HG03575 (cell line): Measurements from ENCODE around the gene TNNC2.
"Not testable (repeated sequence)": the region's sequence is repeated elsewhere in the genome, so short reads cannot be mapped to it uniquely, and the experiment has no call there.

Source experiments
- ATAC-seq: cut with Tn5 transposase; IDR thresholded peaks from one replicate; pipeline ENCODE4 v1.9.1; 2021; ENCODE audit not compliant: unreplicated experiment, insufficient number of reproducible peaks, low FRiP score; ENCODE audit errors: extremely low read depth

Gene TNNC2

GRCh38 chr20:45850926-45851325, 23.8 kb upstream of the TNNC2 start:
- no peak for ATAC-seq

- ATAC-seq: no peak
These were observed 23.1 kb upstream of the TNNC2 start for GRCh38 chr20:45850238-45850637.

GRCh38 chr20:45848969-45849582, 22.0 kb upstream of the TNNC2 start:
- ATAC-seq: no peak

GRCh38 chr20:45848421-45848820, 21.3 kb upstream of the TNNC2 start:
- ATAC-seq: no peak

- ATAC-seq: no peak
These were observed 18.3 kb upstream of the TNNC2 start for GRCh38 chr20:45845452-45845851.

GRCh38 chr20:45843506-45843905, 16.4 kb upstream of the TNNC2 start:
- no peak for ATAC-seq

GRCh38 chr20:45842169-45842812, 15.2 kb upstream of the TNNC2 start:
- no peak for ATAC-seq

GRCh38 chr20:45841407-45842129, 14.5 kb upstream of the TNNC2 start:
- no peak for ATAC-seq

- no peak for ATAC-seq
These were observed 13.6 kb upstream of the TNNC2 start for GRCh38 chr20:45840700-45841198.

GRCh38 chr20:45836841-45837240, 9.7 kb upstream of the TNNC2 start:
- no peak for ATAC-seq

GRCh38 chr20:45835825-45836224, 8.7 kb upstream of the TNNC2 start:
- ATAC-seq: no peak

- ATAC-seq: no peak
These were observed 8.2 kb upstream of the TNNC2 start for GRCh38 chr20:45835329-45835765.

GRCh38 chr20:45834797-45835161, 7.7 kb upstream of the TNNC2 start:
- ATAC-seq: no peak

- no peak for ATAC-seq
These were observed 7.0 kb upstream of the TNNC2 start for GRCh38 chr20:45833883-45834796.

- ATAC-seq: no peak
These were observed 6.1 kb upstream of the TNNC2 start, which contains the start of gene SNX21 for GRCh38 chr20:45833030-45833882. Gene SNX21 (plus strand): TSS chr20:45833799. CDS start chr20:45833920, 121 bp downstream.

GRCh38 chr20:45832619-45833018, 5.5 kb upstream of the TNNC2 start:
- no peak for ATAC-seq

- not testable (repeated sequence) for ATAC-seq
These were observed 2.6 kb upstream of the TNNC2 start for GRCh38 chr20:45829673-45830106.

- ATAC-seq: no peak
These were observed 1.5 kb upstream of the TNNC2 start for GRCh38 chr20:45828589-45828988.
